ENCODE data around the gene RPH3AL. TPM values are rescaled to one million over a fixed set of nuclear protein-coding genes. Genes with fewer than 3 reads are reported as not detected.
A peak's percentile ranks its signal among the peaks of the same experiment; 100 is the strongest.

The RPH3AL gene
- total RNA-seq, 1 experiment from 2014 or later: 2.6 TPM

GRCh38 chr17:312476-313148 lies 40.0 kb downstream of the RPH3AL start:
- no peaks in the 10 kb centered on the region for H3K27me3 ChIP-seq
- H3K9me3 ChIP-seq (replicated peaks): no peaks in the 10 kb centered on the region
- H3K27ac ChIP-seq: no peak overlapping the region
- H3K4me1 ChIP-seq: no peaks in the 10 kb centered on the region
- no peak overlapping the region for H3K4me3 ChIP-seq
- H3K36me3 ChIP-seq: no peaks in the 10 kb centered on the region
- no peak for DNase-seq

- Histone ChIP-seq H3K4me3 (no peak overlapping the region), H3K36me3 (no peaks in the 10 kb centered on the region), H3K4me1 (no peaks in the 10 kb centered on the region), H3K27me3 (no peaks in the 10 kb centered on the region), H3K9me3 (replicated peaks) (no peaks in the 10 kb centered on the region), H3K27ac (no peak overlapping the region)
- no peak for DNase-seq
These were observed 41.4 kb downstream of the RPH3AL start for GRCh38 chr17:311119-311782.

DNA sequence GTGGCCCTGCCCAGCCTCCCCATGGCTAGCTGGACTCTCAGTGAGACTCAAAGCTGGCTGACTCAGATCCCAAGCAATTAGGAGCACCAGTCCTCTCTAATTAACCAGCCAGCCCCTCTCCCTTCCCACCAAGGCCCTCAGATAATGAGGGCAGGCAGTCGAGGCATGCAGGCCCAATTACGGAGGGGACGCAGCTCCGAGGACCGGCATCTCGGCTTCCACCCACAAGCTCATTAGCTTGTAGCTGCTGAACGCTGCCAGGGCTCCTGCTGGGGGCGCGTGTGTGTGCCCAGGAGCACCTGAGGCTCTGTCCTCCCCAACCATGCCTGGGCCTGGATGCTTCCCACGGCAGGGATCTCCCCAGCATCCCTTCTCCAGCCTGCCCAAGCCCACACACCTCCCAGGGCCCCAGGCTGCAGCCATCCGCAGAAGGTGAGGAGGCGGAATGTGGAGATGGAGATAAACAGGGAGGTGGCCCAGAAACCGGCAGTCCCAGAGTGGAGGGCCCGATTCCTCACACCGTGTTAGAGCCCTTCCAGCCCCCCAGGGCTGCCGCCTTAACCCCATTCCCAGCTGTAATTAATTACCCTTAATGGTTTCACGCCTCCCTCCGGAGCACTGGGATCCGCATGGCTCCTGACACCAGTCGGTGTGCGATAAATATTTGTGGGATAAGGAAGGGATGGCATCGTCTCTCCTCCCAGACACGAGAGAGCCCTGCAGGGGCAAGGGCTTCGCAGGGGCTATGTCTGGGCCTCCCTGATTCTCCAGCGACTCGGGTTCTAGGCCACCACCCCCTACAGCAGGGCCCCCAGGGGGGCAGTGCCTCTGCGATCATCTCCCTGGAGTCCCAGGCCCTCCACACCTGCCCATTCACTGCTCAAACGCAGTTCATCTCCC lies 42.2 kb downstream of the RPH3AL start:
- H3K36me3 ChIP-seq: no peaks in the 10 kb centered on the region
- H3K9me3 ChIP-seq (replicated peaks): no peaks in the 10 kb centered on the region
- no peak overlapping the region for H3K27ac ChIP-seq
- no peak for DNase-seq
- H3K4me3 ChIP-seq: no peak overlapping the region
- H3K4me1 ChIP-seq: no peaks in the 10 kb centered on the region
- no peaks in the 10 kb centered on the region for H3K27me3 ChIP-seq

GRCh38 chr17:309361-309888 lies 43.2 kb downstream of the RPH3AL start:
- no peak overlapping the region for H3K4me3 ChIP-seq
- no peaks in the 10 kb centered on the region for H3K36me3 ChIP-seq
- H3K27me3 ChIP-seq: no peaks in the 10 kb centered on the region
- no peaks in the 10 kb centered on the region for H3K9me3 ChIP-seq (replicated peaks)
- H3K27ac ChIP-seq: no peak overlapping the region
- peak in 1 of 2 experiments; percentile 33 for DNase-seq
- H3K4me1 ChIP-seq: no peaks in the 10 kb centered on the region

DNA sequence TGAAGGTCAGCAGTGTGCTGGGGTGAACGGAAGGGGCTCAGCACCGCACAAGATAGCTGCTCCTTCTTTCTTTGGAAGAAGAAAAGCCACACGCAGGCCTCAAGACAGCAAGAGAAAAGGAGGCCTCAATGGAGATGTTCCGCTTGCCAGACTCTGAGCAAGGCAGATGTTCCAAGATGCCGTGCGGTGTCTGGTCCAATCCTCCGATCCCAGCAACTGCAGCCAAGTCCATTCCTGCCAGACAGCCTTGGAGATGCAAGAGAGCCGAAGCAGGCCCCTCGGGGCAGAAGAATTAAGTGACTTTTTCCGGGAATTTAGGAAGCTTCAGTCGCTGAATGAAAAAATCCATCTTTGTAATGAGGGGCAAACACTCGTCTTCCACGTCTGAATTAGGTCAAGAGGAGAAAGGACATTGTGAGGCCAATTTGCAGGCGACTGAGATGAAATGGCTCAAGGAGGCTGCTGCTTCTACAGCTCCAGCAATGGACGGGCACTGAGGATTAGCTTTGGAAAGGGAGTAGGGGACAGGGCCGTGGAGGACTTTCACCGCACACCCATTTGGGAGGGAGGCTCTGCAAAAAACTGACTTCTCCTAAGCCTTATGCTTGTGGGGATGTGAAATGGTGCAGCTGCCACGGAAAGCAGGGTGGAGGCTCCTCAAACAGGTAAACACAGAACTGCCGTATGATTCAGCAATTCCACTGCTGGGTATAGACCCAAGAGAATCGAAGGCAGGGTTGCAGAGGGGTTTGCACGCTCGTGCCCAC lies 44.7 kb downstream of the RPH3AL start:
- no peaks in the 10 kb centered on the region for H3K9me3 ChIP-seq (replicated peaks)
- H3K36me3 ChIP-seq: no peaks in the 10 kb centered on the region
- no peak overlapping the region for H3K4me3 ChIP-seq
- H3K4me1 ChIP-seq: no peaks in the 10 kb centered on the region
- H3K27me3 ChIP-seq: no peaks in the 10 kb centered on the region
- H3K27ac ChIP-seq: no peak overlapping the region
- DNase-seq: no peak

- no peak for DNase-seq
- Histone ChIP-seq H3K27me3 (no peaks in the 10 kb centered on the region), H3K4me1 (no peaks in the 10 kb centered on the region), H3K4me3 (no peak overlapping the region), H3K9me3 (replicated peaks) (no peaks in the 10 kb centered on the region), H3K36me3 (no peaks in the 10 kb centered on the region), H3K27ac (no peak overlapping the region)
These were observed 45.3 kb downstream of the RPH3AL start for GRCh38 chr17:307295-307691.

DNA sequence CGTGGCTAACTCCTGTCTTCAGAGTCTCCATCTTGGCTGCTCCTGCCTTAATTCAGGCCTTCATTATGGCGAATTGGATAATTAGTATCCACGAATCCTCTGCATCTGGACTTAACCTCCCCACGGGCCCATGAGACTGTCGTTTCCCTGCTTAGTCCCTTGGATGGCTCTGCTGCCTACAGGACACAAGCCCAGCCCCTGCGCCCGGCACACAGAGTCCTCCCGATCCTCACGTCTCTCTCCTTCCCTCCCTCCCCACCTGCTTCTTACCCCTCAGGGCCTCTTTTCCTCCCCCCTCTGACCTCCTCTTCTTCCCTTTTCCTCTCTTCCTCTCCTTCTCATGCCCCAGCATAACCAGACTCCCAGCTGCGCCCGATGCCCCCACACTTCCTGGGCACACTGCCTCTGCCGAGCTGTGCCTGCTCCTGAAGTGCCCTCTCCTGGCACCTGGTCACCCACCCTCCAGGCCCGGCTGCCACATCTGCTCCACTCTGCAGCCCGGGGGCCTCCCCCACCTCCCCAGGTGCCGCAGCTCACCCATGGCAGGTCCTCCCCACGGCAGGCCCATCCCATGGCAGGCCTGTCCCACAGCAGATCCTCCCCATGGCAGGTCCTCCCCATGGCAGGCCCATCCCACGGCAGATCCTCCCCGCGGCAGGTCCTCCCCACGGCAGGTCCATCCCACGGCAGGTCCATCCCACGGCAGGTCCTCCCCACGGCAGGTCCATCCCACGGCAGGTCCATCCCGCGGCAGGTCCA lies 45.9 kb downstream of the RPH3AL start:
- H3K4me3 ChIP-seq: no peak overlapping the region
- H3K27ac ChIP-seq: no peak overlapping the region
- no peaks in the 10 kb centered on the region for H3K27me3 ChIP-seq
- H3K36me3 ChIP-seq: no peaks in the 10 kb centered on the region
- H3K9me3 ChIP-seq (replicated peaks): no peaks in the 10 kb centered on the region
- no peak for DNase-seq
- no peaks in the 10 kb centered on the region for H3K4me1 ChIP-seq

DNA sequence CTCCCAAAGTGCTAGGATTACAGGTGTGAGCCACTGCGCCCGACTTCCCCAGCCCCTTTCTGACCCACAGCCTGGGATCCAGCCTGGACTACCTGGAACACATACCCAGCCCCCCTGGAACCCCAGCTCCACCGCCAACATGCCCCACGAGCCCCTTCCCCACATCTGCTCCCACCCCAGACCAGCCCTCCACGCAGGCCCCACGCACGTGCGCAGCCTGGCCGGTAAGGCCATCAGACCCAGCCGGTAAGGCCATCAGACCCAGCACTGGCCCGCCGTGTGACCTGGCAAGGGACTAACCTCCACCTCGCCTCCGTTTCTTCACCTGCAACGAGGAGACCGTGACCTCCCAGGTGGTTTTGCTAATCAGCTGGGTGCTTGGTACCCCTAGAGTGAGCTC lies 46.5 kb downstream of the RPH3AL start:
- H3K9me3 ChIP-seq (replicated peaks): no peaks in the 10 kb centered on the region
- no peak for DNase-seq
- H3K36me3 ChIP-seq: no peaks in the 10 kb centered on the region

GRCh38 chr17:305090-305976 lies 47.3 kb downstream of the RPH3AL start:
- no peaks in the 10 kb centered on the region for H3K9me3 ChIP-seq (replicated peaks)
- no peaks in the 10 kb centered on the region for H3K36me3 ChIP-seq
- H3K27me3 ChIP-seq: no peaks in the 10 kb centered on the region
- H3K4me3 ChIP-seq: no peak overlapping the region
- H3K4me1 ChIP-seq: no peaks in the 10 kb centered on the region
- H3K27ac ChIP-seq: no peak overlapping the region
- DNase-seq: peak; percentile 60 to 62

More for the DNA sequence above, 46.5 kb downstream of the RPH3AL start:
- Histone ChIP-seq H3K27me3 (no peaks in the 10 kb centered on the region), H3K4me1 (no peaks in the 10 kb centered on the region), H3K4me3 (no peak overlapping the region), H3K27ac (no peak overlapping the region)

DNA sequence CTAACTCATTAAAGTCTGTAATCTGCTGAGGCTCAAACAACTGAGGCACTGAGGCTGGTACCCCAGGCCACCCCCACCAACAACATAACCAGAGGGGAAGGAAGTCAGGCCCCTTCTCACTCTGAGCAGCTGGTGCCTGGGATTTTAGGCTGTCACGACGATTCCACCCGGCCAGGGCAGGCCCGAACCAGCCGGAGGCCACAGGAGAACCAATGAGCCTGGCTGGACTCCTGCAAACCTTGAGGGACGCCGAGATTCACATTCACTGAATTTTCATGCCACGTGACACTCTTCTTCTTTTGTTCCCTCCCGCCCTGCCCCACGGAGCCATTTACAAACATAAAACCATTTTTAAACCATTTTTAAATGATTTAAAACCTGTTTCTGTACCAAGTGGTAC lies 48.1 kb downstream of the RPH3AL start:
- Histone ChIP-seq H3K9me3 (replicated peaks) (no peaks in the 10 kb centered on the region), H3K27ac (no peak overlapping the region), H3K4me3 (no peak overlapping the region), H3K27me3 (no peaks in the 10 kb centered on the region), H3K36me3 (no peaks in the 10 kb centered on the region), H3K4me1 (no peaks in the 10 kb centered on the region)
- no peak for DNase-seq

DNA sequence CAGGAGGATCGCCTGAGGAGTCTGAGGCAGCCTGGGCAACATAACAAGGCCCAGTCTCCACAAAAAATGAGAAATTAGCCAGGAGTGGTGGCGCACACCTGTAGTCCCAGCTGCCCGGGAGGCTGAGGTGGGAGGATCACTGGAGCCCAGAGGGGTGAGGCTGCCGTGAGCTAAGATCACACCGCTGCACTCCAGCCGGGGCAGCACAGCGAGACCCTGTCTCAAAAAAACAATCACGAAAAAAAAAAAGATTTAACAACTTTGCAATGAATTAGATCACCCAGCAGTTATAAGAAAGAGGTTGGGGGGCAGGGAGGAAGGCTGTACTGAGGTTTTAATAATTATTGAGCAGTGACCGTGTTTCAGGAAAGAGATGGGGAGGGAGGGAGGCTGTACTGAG lies 49.4 kb downstream of the RPH3AL start:
- no peaks in the 10 kb centered on the region for H3K4me1 ChIP-seq
- no peak overlapping the region for H3K27ac ChIP-seq
- H3K36me3 ChIP-seq: no peaks in the 10 kb centered on the region
- no peak for DNase-seq
- no peaks in the 10 kb centered on the region for H3K9me3 ChIP-seq (replicated peaks)
- H3K27me3 ChIP-seq: no peaks in the 10 kb centered on the region
- H3K4me3 ChIP-seq: no peak overlapping the region

DNA sequence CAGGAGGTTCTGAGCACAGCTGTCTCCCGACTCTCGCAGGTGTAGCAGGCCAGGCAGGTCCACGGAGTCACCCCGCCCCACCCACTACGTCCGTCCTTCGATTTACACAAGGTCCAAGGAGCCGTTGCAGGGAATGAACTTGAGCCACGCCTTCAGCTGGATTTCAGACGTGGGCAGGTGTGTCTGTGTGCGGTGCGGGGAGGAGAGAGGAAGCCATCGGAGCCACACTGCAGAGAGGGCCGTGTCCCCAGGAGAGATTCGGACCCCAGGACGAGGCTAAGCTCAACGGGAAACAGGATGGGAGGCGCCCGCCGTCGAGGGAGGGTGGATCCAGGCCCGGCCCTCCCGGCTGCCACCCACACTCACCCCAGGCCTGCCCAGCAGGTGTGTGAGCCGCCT lies 50.3 kb downstream of the RPH3AL start:
- no peaks in the 10 kb centered on the region for H3K27me3 ChIP-seq
- no peak overlapping the region for H3K27ac ChIP-seq
- H3K36me3 ChIP-seq: no peaks in the 10 kb centered on the region
- H3K4me1 ChIP-seq: no peaks in the 10 kb centered on the region
- H3K4me3 ChIP-seq: no peak overlapping the region
- no peak for DNase-seq
- H3K9me3 ChIP-seq (replicated peaks): no peaks in the 10 kb centered on the region

- Histone ChIP-seq H3K4me3 (no peak overlapping the region), H3K4me1 (no peaks in the 10 kb centered on the region), H3K27ac (no peak overlapping the region), H3K9me3 (replicated peaks) (no peaks in the 10 kb centered on the region), H3K27me3 (no peaks in the 10 kb centered on the region), H3K36me3 (no peaks in the 10 kb centered on the region)
- peak; percentile 25 to 34 for DNase-seq
These were observed 50.8 kb downstream of the RPH3AL start for GRCh38 chr17:301681-302299.
